Cardiac atrium fibroblast (primary cell): ENCODE measurements around the gene PTPRF. TPM values are rescaled to one million over a fixed set of nuclear protein-coding genes. Genes with fewer than 3 reads are reported as not detected.

Source experiments
- total RNA-seq: library from RNA; depleted of rRNA; stranded (reverse); fragments of >200 nt; gene quantifications from 2 replicates; pipeline ENCODE4 v1.2.3, GENCODE V29; 2015

The PTPRF gene
- 48.9 and 58.5 TPM in 2 replicates for total RNA-seq

GRCh38 chr1:43530483-43531106, at the start of gene PTPRF:
Gene PTPRF (plus strand): TSS chr1:43530883. CDS start chr1:43545076, 14,193 bp downstream.

Other genes starting within 250 kb of the PTPRF start
- gene C1orf210, start 245.3 kb upstream of the PTPRF start, total RNA-seq: not detected in 2 replicates
- gene TIE1, start 229.9 kb upstream of the PTPRF start, total RNA-seq: 3.8 and 11.7 TPM in 2 replicates
- not detected in 2 replicates for gene MPL, start 193.1 kb upstream of the PTPRF start, total RNA-seq
- 27.6 and 33.9 TPM in 2 replicates for gene CDC20, start 171.9 kb upstream of the PTPRF start, total RNA-seq
- gene ELOVL1, start 162.9 kb upstream of the PTPRF start, total RNA-seq: 69.7 and 105 TPM in 2 replicates
- gene MED8, start 141.1 kb upstream of the PTPRF start, total RNA-seq: 50.2 and 53.5 TPM in 2 replicates
- 12.5 and 16.2 TPM in 2 replicates for gene SZT2, start 141.0 kb upstream of the PTPRF start, total RNA-seq
- gene HYI, start 77.0 kb upstream of the PTPRF start, total RNA-seq: 38.2 and 54.9 TPM in 2 replicates
- 22.0 and 26.7 TPM in 2 replicates for gene KDM4A, start 119.3 kb downstream of the PTPRF start, total RNA-seq
- 14.4 and 16.2 TPM in 2 replicates for gene ST3GAL3, start 176.7 kb downstream of the PTPRF start, total RNA-seq